Osteocyte (in vitro differentiated cells): ENCODE data around the gene CNNM1. TPM values are rescaled to one million over a fixed set of nuclear protein-coding genes. Genes with fewer than 3 reads are reported as not detected.

Experiments used
- DNase-seq: peaks from one replicate; pipeline ENCODE4 v3.0.0; 2021; ENCODE audit warnings: mixed read lengths; ENCODE audit not compliant: unreplicated experiment; ENCODE audit errors: extremely low spot score
- H3K27ac Mint-ChIP-seq: one replicate; pipeline ENCODE4 v1.8.0; 2021; ENCODE audit warnings: mild to moderate bottlenecking, mixed read lengths; ENCODE audit not compliant: unreplicated experiment
- H3K27me3 Mint-ChIP-seq: one replicate; pipeline ENCODE4 v1.8.0; 2021; ENCODE audit warnings: mixed read lengths; ENCODE audit not compliant: unreplicated experiment
- H3K36me3 Mint-ChIP-seq: one replicate; pipeline ENCODE4 v1.8.0; 2021; ENCODE audit warnings: mixed read lengths; ENCODE audit not compliant: unreplicated experiment
- H3K4me1 Mint-ChIP-seq: one replicate; pipeline ENCODE4 v1.8.0; 2021; ENCODE audit warnings: mixed read lengths; ENCODE audit not compliant: unreplicated experiment
- H3K4me3 Mint-ChIP-seq: one replicate; pipeline ENCODE4 v1.8.0; 2021; ENCODE audit warnings: mild to moderate bottlenecking, moderate library complexity, mixed read lengths; ENCODE audit not compliant: unreplicated experiment
- H3K9me3 Mint-ChIP-seq: one replicate; pipeline ENCODE4 v1.8.0; 2021; ENCODE audit warnings: mixed read lengths; ENCODE audit not compliant: unreplicated experiment
- CTCF ChIP-seq: fragments of 200-600 bp; sonication (generic); IDR thresholded peaks from 2 replicates; pipeline ENCODE4 v1.5.0; 2021; ENCODE audit warnings: antibody characterized with exemption, mild to moderate bottlenecking, moderate library complexity
- total RNA-seq: library from RNA; stranded (reverse); gene quantifications from 2 replicates; pipeline ENCODE4 v1.2.1, GENCODE V29; 2021

CNNM1 gene
- total RNA-seq, 1 donor from 2014 or later, result 0.24 TPM

DNA sequence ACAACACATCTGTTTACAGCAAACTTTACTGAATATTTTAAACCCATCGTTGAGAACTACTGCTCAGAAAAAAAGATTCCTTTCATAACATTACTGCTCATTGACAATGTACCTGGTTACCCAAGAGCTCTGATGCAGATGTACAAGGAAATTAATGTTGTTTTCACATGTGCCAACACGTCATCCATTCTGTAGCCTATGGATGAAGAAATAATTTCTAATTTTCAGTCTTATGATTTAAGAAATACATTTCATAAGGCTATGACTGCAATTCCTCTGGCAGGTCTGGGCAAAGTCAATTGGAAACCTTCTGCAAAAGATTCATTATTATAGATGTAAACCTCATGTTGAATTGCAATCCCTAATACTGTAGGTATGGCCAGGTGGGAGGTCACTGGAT lies 16.7 kb upstream of the CNNM1 start:
- no peak overlapping the region for H3K27ac Mint-ChIP-seq
- no peaks in the 10 kb centered on the region for H3K36me3 Mint-ChIP-seq
- DNase-seq, result no peak
- peaks cover 10% of the 10 kb centered on the region for H3K9me3 Mint-ChIP-seq
- no peaks in the 10 kb centered on the region for H3K27me3 Mint-ChIP-seq
- no peaks in the 10 kb centered on the region for H3K4me1 Mint-ChIP-seq
- H3K4me3 Mint-ChIP-seq, result no peak overlapping the region
- TF ChIP-seq CTCF, result no peak

GRCh38 chr10:99315853-99316252 lies 13.3 kb upstream of the CNNM1 start:
- no peaks in the 10 kb centered on the region for H3K9me3 Mint-ChIP-seq
- no peak overlapping the region for H3K27ac Mint-ChIP-seq
- H3K4me3 Mint-ChIP-seq, result no peak overlapping the region
- no peaks in the 10 kb centered on the region for H3K36me3 Mint-ChIP-seq
- no peaks in the 10 kb centered on the region for H3K4me1 Mint-ChIP-seq
- H3K27me3 Mint-ChIP-seq, result peaks cover 4% of the 10 kb centered on the region
- no peak for TF ChIP-seq CTCF
- DNase-seq, result no peak

DNA sequence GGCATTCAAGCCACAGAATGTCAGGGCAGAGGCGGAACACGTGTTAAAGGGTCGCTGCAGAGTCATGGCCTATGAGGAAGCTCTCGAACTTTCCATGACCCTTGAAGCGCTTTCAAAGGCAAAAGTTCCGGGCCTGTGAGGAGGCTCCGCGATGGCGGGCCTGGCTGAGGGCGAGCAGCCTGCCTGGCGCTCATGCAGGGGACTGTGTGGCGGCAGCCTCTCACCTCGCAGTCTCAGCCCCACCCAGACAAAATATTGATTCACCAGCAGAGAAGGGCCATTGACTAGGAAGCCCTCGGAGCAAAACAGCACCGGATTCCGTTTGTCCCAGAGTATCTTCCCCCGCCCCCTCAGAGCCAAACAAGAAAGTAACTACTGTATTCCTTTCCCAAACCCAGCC lies 12.8 kb upstream of the CNNM1 start:
- H3K9me3 Mint-ChIP-seq, result no peaks in the 10 kb centered on the region
- H3K27me3 Mint-ChIP-seq, result peaks cover 4% of the 10 kb centered on the region
- no peaks in the 10 kb centered on the region for H3K36me3 Mint-ChIP-seq
- H3K27ac Mint-ChIP-seq, result no peak overlapping the region
- no peak overlapping the region for H3K4me3 Mint-ChIP-seq
- TF ChIP-seq CTCF, result no peak
- no peak for DNase-seq
- H3K4me1 Mint-ChIP-seq, result no peaks in the 10 kb centered on the region

GRCh38 chr10:99318048-99318447 lies 11.1 kb upstream of the CNNM1 start:
- H3K27me3 Mint-ChIP-seq, result peaks cover 4% of the 10 kb centered on the region
- no peaks in the 10 kb centered on the region for H3K9me3 Mint-ChIP-seq
- no peak for DNase-seq
- TF ChIP-seq CTCF, result no peak
- no peak overlapping the region for H3K27ac Mint-ChIP-seq
- H3K4me1 Mint-ChIP-seq, result no peaks in the 10 kb centered on the region
- no peak overlapping the region for H3K4me3 Mint-ChIP-seq
- H3K36me3 Mint-ChIP-seq, result no peaks in the 10 kb centered on the region

DNA sequence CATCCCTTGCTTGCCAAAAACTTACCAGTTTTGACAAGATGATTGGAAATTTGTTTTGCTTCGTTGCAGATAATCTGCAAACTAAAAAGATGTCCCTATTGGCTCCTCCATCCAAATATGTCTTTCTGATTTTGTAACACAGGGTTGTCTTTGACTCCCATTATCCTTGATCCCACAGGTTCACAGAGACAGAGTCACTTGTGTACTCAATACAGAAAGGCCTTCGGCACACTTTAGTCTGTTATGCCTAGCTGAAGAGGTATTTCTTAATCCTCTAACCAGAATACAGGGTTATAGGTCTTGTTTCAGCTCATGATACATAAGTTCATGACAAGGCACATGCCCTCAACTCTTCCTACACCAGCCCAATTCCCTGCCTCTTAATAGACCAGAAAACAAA lies 10.7 kb upstream of the CNNM1 start:
- Mint-ChIP-seq H3K4me3 (no peak overlapping the region), H3K27ac (no peak overlapping the region), H3K36me3 (no peaks in the 10 kb centered on the region), H3K27me3 (peaks cover 8% of the 10 kb centered on the region), H3K9me3 (no peaks in the 10 kb centered on the region), H3K4me1 (no peaks in the 10 kb centered on the region)
- DNase-seq, result no peak
- TF ChIP-seq CTCF, result no peak
